ENCODE results near the gene NMRK2.
"Not testable (repeated sequence)": the region's sequence is repeated elsewhere in the genome, so short reads cannot be mapped to it uniquely, and the experiment has no call there.

The NMRK2 gene

DNA sequence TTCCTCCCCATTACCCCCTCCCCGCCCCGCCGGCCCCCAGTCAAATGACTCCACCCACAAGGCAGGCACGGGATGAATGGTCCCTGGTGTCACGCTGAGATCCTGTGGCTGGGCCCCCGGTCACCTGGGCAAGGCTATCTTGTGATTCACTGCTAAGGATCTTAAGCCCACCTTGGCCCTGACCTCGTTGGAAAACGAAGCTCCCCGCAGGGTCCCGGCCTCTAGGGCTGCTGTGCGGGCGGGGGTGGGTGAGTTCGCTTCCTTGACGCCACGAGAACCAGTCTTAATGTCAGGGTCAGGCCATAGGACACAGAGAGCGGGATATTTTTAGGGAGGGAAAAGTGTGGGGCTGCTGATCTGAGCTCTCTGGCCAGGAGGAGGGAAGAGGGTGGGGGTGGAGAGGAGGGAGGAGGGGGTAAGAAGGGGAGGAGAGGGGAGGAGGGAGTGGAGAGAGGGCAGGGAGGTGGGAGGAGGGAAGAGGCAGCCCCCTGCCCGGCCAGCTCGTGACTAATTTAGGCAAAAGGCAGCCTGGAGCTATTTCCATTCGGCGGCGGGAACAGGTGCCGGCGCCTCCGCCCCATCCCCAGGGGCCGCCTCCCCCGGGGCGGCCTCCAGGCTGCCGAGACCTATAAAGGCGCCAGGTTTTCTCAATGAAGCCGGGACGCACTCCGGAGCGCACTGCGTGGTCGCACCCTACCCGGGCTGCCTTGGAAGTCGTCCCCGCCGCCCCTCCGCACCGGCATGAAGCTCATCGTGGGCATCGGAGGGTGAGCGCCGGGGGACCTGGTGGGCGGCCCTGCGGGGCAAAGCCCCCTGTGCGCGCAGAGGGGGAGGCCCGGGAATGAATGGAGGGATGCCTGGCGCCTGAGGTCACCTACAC is at the start of gene NMRK2:
Gene NMRK2 (plus strand): TSS at position 139 of the 880 bp plus-strand sequence. CDS start 603 bp downstream, at position 742.
- H3K4me3 ChIP-seq (ENCODE audit: low read depth, low read length), result peak within 1 kb of the TSS; percentile 78

GRCh38 chr19:3890591-3890990 is 42.3 kb upstream of the NMRK2 start:
- no peak overlapping the region for H3K4me3 ChIP-seq (ENCODE audit: low read depth, low read length)

- H3K4me3 ChIP-seq (ENCODE audit: low read depth, low read length), result no peak overlapping the region
These were observed 39.2 kb upstream of the NMRK2 start for GRCh38 chr19:3893509-3894179.

- not testable (repeated sequence) for H3K4me3 ChIP-seq (ENCODE audit: low read depth, low read length)
These were observed 37.9 kb upstream of the NMRK2 start for GRCh38 chr19:3894959-3895358.

- no peak overlapping the region for H3K4me3 ChIP-seq (ENCODE audit: low read depth, low read length)
These were observed 37.1 kb upstream of the NMRK2 start for GRCh38 chr19:3895788-3896187.

GRCh38 chr19:3897936-3898335 is 34.9 kb upstream of the NMRK2 start:
- H3K4me3 ChIP-seq (ENCODE audit: low read depth, low read length), result no peak overlapping the region

GRCh38 chr19:3898426-3898825 is 34.4 kb upstream of the NMRK2 start:
- no peak overlapping the region for H3K4me3 ChIP-seq (ENCODE audit: low read depth, low read length)

DNA sequence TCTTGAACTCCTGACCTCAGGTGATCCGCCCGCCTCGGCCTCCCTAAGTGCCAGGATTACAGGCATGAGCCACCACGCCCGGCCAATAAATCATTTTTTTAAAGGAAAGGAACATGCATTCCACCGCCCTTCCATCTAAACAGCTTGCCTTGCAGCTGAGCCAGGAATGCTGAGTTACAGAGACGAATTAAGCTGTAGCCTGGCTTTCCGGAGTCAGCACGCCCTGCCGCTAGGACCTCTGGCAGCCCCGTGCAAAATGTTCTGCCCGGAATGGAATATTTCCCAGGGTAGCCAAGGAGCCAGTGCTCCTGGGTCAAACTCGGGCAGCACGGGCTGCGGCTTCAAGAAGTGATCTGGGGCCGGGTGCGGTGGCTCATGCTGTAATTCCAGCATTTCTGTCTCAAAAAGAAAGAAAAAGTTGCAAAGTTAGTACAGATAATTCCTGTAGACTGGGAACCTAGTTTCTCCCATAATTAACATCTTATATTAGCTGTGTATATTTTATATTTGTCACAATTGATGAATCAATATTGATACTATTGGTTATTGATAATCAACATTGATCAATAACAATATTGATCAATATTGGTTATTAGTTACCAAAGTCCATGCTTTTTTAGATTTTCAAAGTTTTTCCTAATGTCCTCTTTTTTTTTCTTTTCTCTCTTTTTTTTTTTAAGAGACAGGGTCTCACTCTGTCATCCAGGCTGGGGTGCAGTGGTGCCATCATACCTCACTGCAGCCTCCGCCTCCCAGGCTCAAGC is 33.2 kb upstream of the NMRK2 start:
- no peak overlapping the region for H3K4me3 ChIP-seq (ENCODE audit: low read depth, low read length)

- H3K4me3 ChIP-seq (ENCODE audit: low read depth, low read length), result no peak overlapping the region
These were observed 30.4 kb upstream of the NMRK2 start for GRCh38 chr19:3902317-3902973.

DNA sequence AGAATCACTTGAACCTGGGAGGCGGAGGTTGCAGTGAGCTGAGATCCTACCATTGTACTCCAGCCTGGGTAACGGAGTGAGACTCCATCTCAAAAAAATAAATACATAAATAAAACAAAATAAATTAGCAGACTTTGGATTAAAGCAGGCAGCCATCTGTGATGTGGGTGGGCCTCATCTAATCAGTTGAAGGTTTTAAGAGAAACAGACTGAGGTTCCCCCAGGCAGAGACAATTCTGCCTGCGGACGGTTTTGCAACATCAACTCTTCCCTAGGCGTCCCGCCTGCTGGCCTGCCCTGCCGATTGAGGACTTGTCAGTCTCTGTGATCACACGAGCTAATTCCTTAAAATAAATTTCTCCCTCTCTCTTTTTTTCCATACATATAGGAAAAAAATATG is 28.6 kb upstream of the NMRK2 start:
- no peak overlapping the region for H3K4me3 ChIP-seq (ENCODE audit: low read depth, low read length)

DNA sequence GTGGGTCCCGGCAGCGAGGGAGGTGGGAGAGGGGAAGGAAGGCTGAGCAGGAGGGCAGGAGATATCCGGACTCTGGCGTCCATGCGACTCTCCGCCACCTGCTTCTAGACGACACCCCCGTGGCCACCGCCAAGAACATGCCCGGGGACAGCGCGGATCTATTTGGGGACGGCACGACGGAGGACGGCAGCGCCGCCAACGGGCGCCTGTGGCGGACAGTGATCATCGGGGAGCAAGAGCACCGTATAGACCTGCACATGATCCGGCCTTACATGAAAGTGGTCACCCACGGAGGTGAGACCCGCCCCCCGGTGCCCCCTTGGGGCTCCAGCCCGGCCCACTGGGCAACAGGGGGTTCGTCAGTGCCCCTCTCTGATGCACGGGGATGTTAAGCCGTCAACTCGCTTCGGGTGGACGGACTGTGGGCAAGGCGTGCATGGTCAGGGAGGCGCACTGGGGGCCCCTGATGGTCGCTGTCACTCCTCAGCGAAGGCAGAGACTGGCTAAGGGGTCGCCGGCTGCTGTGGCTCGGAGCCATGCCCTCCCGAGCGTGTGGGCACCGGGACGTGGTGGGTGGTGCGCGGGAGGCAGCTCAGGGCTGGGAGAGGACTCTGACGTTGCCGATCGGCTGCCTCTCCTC is 25.1 kb upstream of the NMRK2 start:
- H3K4me3 ChIP-seq (ENCODE audit: low read depth, low read length), result no peak overlapping the region

GRCh38 chr19:3908266-3909054 is 24.4 kb upstream of the NMRK2 start:
- no peak overlapping the region for H3K4me3 ChIP-seq (ENCODE audit: low read depth, low read length)

DNA sequence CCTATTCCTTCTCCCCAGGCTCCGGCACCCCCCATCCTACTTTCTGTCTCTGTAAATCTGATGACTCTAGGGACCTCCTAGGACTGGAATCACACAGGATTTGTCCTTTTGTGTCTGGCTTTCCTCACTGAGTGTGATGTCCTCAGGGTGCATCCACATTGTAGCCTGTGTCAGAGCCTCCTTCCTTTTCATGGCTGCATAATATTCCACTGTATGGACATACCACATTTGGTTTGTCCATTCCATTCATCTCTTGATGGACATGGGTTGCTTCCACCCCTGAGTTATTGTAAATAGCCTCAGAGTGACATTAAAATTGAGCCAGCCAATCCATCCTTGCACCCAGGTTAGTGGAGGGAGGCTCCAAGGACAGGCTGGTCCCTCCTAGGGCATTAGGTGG is 22.8 kb upstream of the NMRK2 start:
- H3K4me3 ChIP-seq (ENCODE audit: low read depth, low read length), result no peak overlapping the region

- H3K4me3 ChIP-seq (ENCODE audit: low read depth, low read length), result no peak overlapping the region
These were observed 18.7 kb upstream of the NMRK2 start for GRCh38 chr19:3914199-3914598.

GRCh38 chr19:3916033-3916432 is 16.8 kb upstream of the NMRK2 start:
- no peak overlapping the region for H3K4me3 ChIP-seq (ENCODE audit: low read depth, low read length)

GRCh38 chr19:3919793-3920192 is 13.1 kb upstream of the NMRK2 start:
- H3K4me3 ChIP-seq (ENCODE audit: low read depth, low read length), result no peak overlapping the region

DNA sequence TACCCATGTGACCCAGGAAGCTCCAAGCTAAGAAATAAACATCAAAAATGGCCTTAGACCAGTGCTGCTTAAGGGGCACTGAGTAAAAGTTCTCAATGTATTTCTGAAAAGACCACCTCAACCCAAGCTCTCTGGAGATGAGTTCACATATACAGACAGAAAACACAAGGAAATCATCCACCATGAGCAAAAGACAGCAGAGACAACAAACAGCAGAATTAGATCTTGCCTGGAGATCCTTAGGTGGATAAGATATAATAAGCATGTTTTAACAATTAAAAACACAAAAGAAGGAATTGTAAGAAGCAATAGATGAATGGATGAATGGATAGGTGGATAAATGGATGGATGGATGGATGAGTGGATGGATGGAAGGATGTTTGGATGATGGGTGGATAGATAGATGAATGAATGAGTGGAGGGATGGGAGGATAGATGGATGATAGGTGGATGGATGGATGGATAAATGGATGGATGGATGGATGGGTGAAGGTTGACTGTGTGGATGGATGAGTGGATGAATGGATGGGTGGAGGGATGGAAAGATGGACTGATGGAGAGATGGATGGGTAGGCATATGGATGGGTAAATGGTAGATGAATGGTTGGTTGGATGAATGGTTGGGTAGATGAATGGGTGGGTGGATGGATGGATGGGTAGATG is 9.6 kb upstream of the NMRK2 start:
- no peak overlapping the region for H3K4me3 ChIP-seq (ENCODE audit: low read depth, low read length)

- no peak overlapping the region for H3K4me3 ChIP-seq (ENCODE audit: low read depth, low read length)
These were observed 9.0 kb upstream of the NMRK2 start for GRCh38 chr19:3923912-3924311.

DNA sequence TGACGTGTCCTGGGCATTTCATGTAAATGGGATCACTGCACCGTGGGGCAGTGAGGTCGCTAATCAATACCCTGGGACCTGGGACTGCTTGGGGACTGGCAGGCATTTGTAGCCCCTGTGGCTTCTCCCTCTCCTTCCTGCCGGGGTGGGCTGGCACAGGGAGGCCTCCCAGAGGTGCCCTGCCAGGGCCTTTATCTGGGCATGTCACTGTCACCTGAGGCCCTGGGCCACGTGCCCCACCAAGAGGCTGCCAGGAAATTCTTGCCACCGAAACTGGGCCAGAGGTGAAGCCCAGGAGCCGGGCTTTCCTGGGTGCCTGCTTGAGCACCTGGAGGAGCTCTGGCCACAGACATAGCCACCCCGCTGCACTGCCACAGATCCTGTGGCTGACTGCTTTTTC is 1.8 kb upstream of the NMRK2 start:
- no peak overlapping the region for H3K4me3 ChIP-seq (ENCODE audit: low read depth, low read length)
